Keratinocyte (primary cell): Measurements from ENCODE around the gene MTFP1. TPM values are rescaled to one million over a fixed set of nuclear protein-coding genes. Genes with fewer than 3 reads are reported as not detected.

Experiments used
- DNase-seq: peaks from one replicate; pipeline ENCODE4 v3.0.0-alpha.2; 2011; ENCODE audit warnings: low read depth, missing footprints, low spot score
- FAIRE-seq: peaks from 2 replicates; lab custom pipeline; 2011; peaks lifted over from hg19 to GRCh38; lab: Jason Lieb, UNC
- H2AFZ ChIP-seq: 2 replicates; pipeline ENCODE4 v1.6.0; 2012; ENCODE audit warnings: low read length, control low read depth, inconsistent platforms; ENCODE audit not compliant: control insufficient read depth
- H3K27ac ChIP-seq: 2 replicates; pipeline ENCODE4 v1.5.1; 2011; ENCODE audit warnings: low read length; ENCODE audit not compliant: control insufficient read depth, insufficient read depth
- H3K27me3 ChIP-seq: 3 replicates; pipeline ENCODE4 v1.6.0; 2011; ENCODE audit warnings: low read length; ENCODE audit not compliant: control insufficient read depth, insufficient read depth; ENCODE audit errors: extremely low read depth
- H3K36me3 ChIP-seq, 2 experiments: 2 replicates in 1 of 2; 3 replicates in 1 of 2; pipeline ENCODE4 v1.5.1; 2011; ENCODE audit warnings: low read length in 2 of 2, mild to moderate bottlenecking in 1 of 2; ENCODE audit not compliant: control insufficient read depth in 2 of 2, insufficient read depth in 2 of 2; ENCODE audit errors: extremely low read depth in 1 of 2
- H3K4me1 ChIP-seq: 3 replicates; pipeline ENCODE4 v1.5.1; 2011; ENCODE audit warnings: low read length; ENCODE audit not compliant: control insufficient read depth, insufficient read depth; ENCODE audit errors: extremely low read depth
- H3K4me2 ChIP-seq: 3 replicates; pipeline ENCODE4 v1.6.0; 2011; ENCODE audit warnings: low read depth, low read length; ENCODE audit not compliant: control insufficient read depth, insufficient read depth; ENCODE audit errors: extremely low read depth
- H3K4me3 ChIP-seq, 3 experiments: fragments of 200-600 bp in 1 of 3; sonication (generic) in 1 of 3; 2 replicates in 2 of 3; 3 replicates in 1 of 3; pipeline ENCODE4 v1.5.1; 2011 to 2016; ENCODE audit warnings: low read length in 3 of 3, mild to moderate bottlenecking in 3 of 3, control low read depth in 2 of 3, inconsistent platforms in 1 of 3, low read depth in 1 of 3, mixed read lengths in 1 of 3, mixed run types in 1 of 3, moderate library complexity in 1 of 3; ENCODE audit not compliant: control insufficient read depth in 2 of 3, insufficient read depth in 2 of 3; ENCODE audit errors: extremely low read depth in 1 of 3
- H3K79me2 ChIP-seq: 2 replicates; pipeline ENCODE4 v1.6.0; 2012; ENCODE audit warnings: low read length; ENCODE audit not compliant: control insufficient read depth, insufficient read depth
- H3K9ac ChIP-seq: 3 replicates; pipeline ENCODE4 v1.6.0; 2011; ENCODE audit warnings: low read length; ENCODE audit not compliant: control insufficient read depth, insufficient read depth; ENCODE audit errors: extremely low read depth
- H3K9me1 ChIP-seq: 3 replicates; pipeline ENCODE4 v1.6.0; 2011; ENCODE audit warnings: low read length; ENCODE audit not compliant: control insufficient read depth, insufficient read depth; ENCODE audit errors: extremely low read depth
- H3K9me3 ChIP-seq: 2 replicates; pipeline ENCODE4 v1.5.1; 2012; ENCODE audit warnings: low read depth, low read length; ENCODE audit not compliant: control insufficient read depth
- H4K20me1 ChIP-seq: 3 replicates; pipeline ENCODE4 v1.6.0; 2011; ENCODE audit warnings: low read length; ENCODE audit not compliant: control insufficient read depth, insufficient read depth; ENCODE audit errors: extremely low read depth
- EZH2 ChIP-seq: IDR thresholded peaks from one replicate; pipeline ENCODE4 v1.6.1; 2012; ENCODE audit warnings: inconsistent platforms, mild to moderate bottlenecking, low read length, moderate library complexity
- dilution Hi-C: fragments of 300-500 bp; cut with MboI; formaldehyde crosslinking; loops from one replicate; pipeline ENCODE4 v1.7.0; 2020; ENCODE audit warnings: low sequenced_read_pairs; ENCODE audit not compliant: extremely low pct_ligation_motif_present
- polyA plus RNA-seq, 5 experiments: library from polyadenylated mRNA; depleted of rRNA in 3 of 5; stranded (reverse) in 3 of 5; stranded (forward) in 1 of 5; unstranded in 1 of 5; fragments of >200 nt; gene quantifications; 1 replicate in 1 of 5; 2 replicates in 3 of 5; 3 replicates in 1 of 5; pipeline versions ENCODE4 v1.2.1 to v1.2.3, GENCODE V29; 2011 to 2012; ENCODE audit warnings: missing spikeins in 2 of 5, low read depth in 1 of 5, low replicate concordance in 1 of 5
- TF ChIP-seq, protein P1 (sequence below), 3 experiments: IDR thresholded peaks in 1 of 3; conservative IDR thresholded peaks in 1 of 3; optimal IDR thresholded peaks in 1 of 3; 2 replicates in 2 of 3; 3 replicates in 1 of 3; pipeline versions ENCODE3 to v1.5.1; 2011; ENCODE audit warnings: low read length in 3 of 3, mild to moderate bottlenecking in 3 of 3, moderate library complexity in 2 of 3, control low read depth in 1 of 3, inconsistent platforms in 1 of 3; ENCODE audit not compliant: insufficient read depth in 2 of 3; ENCODE audit errors: extremely low read depth in 1 of 3

Gene MTFP1
- polyA plus RNA-seq, 1 donor (not counting 4 experiments of a cell fraction or from before 2014, with no cell fraction given): 8.4 TPM

DNA sequence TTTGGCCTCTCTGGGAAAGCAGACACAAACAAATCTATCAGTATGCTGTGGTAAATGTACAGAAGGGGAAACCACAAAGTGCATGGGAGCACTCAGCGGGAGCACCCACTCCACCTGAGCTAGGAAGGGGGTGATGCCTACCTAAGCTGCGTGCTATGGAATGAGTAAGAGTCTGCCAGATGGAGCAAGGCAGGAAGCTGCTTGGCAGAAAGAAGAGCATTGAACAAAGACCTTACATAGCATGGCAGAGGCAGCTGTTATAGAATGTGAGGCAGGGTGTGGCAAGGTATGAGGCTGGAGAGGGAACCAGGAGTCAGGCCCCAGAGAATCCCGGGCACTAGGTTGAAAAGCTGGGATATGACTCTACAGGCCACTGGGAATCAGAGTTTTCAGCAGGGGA, 13.8 kb upstream of the MTFP1 start:
- Histone ChIP-seq H3K4me3 (no peak overlapping the region), H3K4me1 (peaks cover 46% of the 10 kb centered on the region), H3K9ac (peak overlapping the region; percentile 24), H3K9me3 (no peaks in the 10 kb centered on the region), H2AFZ (no peak overlapping the region), H3K79me2 (peaks cover 3% of the 10 kb centered on the region), H3K36me3 (peaks cover 42 to 69% of the 10 kb centered on the region in 2 experiments), H3K27ac (peak overlapping the region; percentile 57), H3K9me1 (no peaks in the 10 kb centered on the region), H3K27me3 (no peaks in the 10 kb centered on the region), H4K20me1 (peaks cover 4% of the 10 kb centered on the region), H3K4me2 (no peak overlapping the region)
- dilution Hi-C loops: no loop called here
- DNase-seq (peak; percentile 82), FAIRE-seq (peak; percentile 99)
- TF ChIP-seq EZH2: no peak
- TF ChIP-seq, protein P1, sequence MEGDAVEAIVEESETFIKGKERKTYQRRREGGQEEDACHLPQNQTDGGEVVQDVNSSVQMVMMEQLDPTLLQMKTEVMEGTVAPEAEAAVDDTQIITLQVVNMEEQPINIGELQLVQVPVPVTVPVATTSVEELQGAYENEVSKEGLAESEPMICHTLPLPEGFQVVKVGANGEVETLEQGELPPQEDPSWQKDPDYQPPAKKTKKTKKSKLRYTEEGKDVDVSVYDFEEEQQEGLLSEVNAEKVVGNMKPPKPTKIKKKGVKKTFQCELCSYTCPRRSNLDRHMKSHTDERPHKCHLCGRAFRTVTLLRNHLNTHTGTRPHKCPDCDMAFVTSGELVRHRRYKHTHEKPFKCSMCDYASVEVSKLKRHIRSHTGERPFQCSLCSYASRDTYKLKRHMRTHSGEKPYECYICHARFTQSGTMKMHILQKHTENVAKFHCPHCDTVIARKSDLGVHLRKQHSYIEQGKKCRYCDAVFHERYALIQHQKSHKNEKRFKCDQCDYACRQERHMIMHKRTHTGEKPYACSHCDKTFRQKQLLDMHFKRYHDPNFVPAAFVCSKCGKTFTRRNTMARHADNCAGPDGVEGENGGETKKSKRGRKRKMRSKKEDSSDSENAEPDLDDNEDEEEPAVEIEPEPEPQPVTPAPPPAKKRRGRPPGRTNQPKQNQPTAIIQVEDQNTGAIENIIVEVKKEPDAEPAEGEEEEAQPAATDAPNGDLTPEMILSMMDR (optimal IDR thresholded peaks at IDR 0.05 in 1 of 3, IDR thresholded peaks at IDR 0.05 in 1 of 3, conservative IDR thresholded peaks at IDR 0.05 in 1 of 3; ENCODE audit: extremely low read depth in 1 of 3, insufficient read depth in 2 of 3, low read length in 3 of 3): no peak

DNA sequence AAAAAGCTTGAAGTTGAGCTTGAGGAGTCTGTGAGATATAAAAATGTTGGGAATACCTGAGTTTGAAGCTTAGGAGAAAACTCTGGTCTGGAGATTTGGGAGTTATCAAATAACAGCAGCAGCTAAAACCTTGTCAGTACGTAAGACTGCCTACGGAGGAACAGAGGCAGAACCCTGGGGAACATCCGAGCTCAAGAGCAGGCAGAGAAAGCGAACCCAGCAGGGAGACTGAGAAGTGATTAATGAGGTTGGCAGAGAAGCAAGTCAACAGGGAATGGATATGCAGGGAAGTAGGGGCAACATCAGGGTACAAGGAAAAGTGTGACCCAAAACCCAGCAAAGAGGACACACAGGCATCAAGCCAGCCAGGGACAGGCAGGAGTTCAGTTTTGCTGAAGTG, 12.6 kb upstream of the MTFP1 start:
- TF ChIP-seq, protein P1 (optimal IDR thresholded peaks at IDR 0.05 in 1 of 3, IDR thresholded peaks at IDR 0.05 in 1 of 3, conservative IDR thresholded peaks at IDR 0.05 in 1 of 3; ENCODE audit: extremely low read depth in 1 of 3, insufficient read depth in 2 of 3, low read length in 3 of 3): no peak
- no peak for TF ChIP-seq EZH2
- peaks cover 45% of the 10 kb centered on the region for H3K4me1 ChIP-seq
- FAIRE-seq (no peak), DNase-seq (no peak)
- peak overlapping the region; percentile 18 for H3K27ac ChIP-seq
- peaks cover 3% of the 10 kb centered on the region for H3K79me2 ChIP-seq
- H2AFZ ChIP-seq: no peak overlapping the region
- H3K9me1 ChIP-seq: no peaks in the 10 kb centered on the region
- no peaks in the 10 kb centered on the region for H3K27me3 ChIP-seq
- H4K20me1 ChIP-seq: peaks cover 4% of the 10 kb centered on the region
- H3K36me3 ChIP-seq: peaks cover 42 to 72% of the 10 kb centered on the region in 2 experiments
- no peak overlapping the region for H3K4me3 ChIP-seq
- no peak overlapping the region for H3K4me2 ChIP-seq
- dilution Hi-C loops: no loop called here
- no peak overlapping the region for H3K9ac ChIP-seq
- no peaks in the 10 kb centered on the region for H3K9me3 ChIP-seq
